Endothelial cell (in vitro differentiated cells): ENCODE measurements around the gene ATF5. TPM values are rescaled to one million over a fixed set of nuclear protein-coding genes. Genes with fewer than 3 reads are reported as not detected.

Source experiments
- DNase-seq: peaks from one replicate; pipeline ENCODE4 v3.0.0; 2021; ENCODE audit warnings: low spot score
- H3K27ac Mint-ChIP-seq: one replicate; pipeline ENCODE4 v1.8.0; 2021; ENCODE audit warnings: mixed read lengths, inconsistent platforms; ENCODE audit not compliant: unreplicated experiment
- H3K27me3 Mint-ChIP-seq: one replicate; pipeline ENCODE4 v1.8.0; 2021; ENCODE audit warnings: mild to moderate bottlenecking, moderate library complexity, mixed read lengths, inconsistent platforms; ENCODE audit not compliant: unreplicated experiment
- H3K36me3 Mint-ChIP-seq: one replicate; pipeline ENCODE4 v1.8.0; 2021; ENCODE audit warnings: mild to moderate bottlenecking, low read depth, mixed read lengths, inconsistent platforms; ENCODE audit not compliant: unreplicated experiment
- H3K4me1 Mint-ChIP-seq: one replicate; pipeline ENCODE4 v1.8.0; 2021; ENCODE audit warnings: mild to moderate bottlenecking, mixed read lengths, inconsistent platforms; ENCODE audit not compliant: unreplicated experiment
- H3K4me3 Mint-ChIP-seq: one replicate; pipeline ENCODE4 v1.8.0; 2021; ENCODE audit warnings: mild to moderate bottlenecking, mixed read lengths, inconsistent platforms; ENCODE audit not compliant: unreplicated experiment
- H3K9me3 Mint-ChIP-seq: one replicate; pipeline ENCODE4 v1.8.0; 2021; ENCODE audit warnings: mixed read lengths, inconsistent platforms; ENCODE audit not compliant: unreplicated experiment
- CTCF ChIP-seq: fragments of 200-600 bp; sonication (generic); IDR thresholded peaks from one replicate; pipeline ENCODE4 v1.5.0; 2021; ENCODE audit warnings: antibody characterized with exemption; ENCODE audit not compliant: unreplicated experiment
- total RNA-seq: library from RNA; stranded (reverse); fragmentation: NEBNext Ultra II Directional; extraction: Animal tissue kit (Norgen Biotek cat#: 25700); gene quantifications from one replicate; pipeline ENCODE4 v1.2.1, GENCODE V29; 2021; ENCODE audit not compliant: unreplicated experiment

ATF5 gene
- total RNA-seq, 1 donor from 2014 or later = 15.8 TPM

GRCh38 chr19:49887037-49887664, 41.9 kb upstream of the ATF5 start:
- Mint-ChIP-seq H3K27ac (no peak overlapping the region), H3K4me1 (no peaks in the 10 kb centered on the region), H3K9me3 (no peaks in the 10 kb centered on the region), H3K36me3 (peaks cover 22% of the 10 kb centered on the region), H3K27me3 (peaks cover 15% of the 10 kb centered on the region), H3K4me3 (no peak overlapping the region)
- no peak for DNase-seq
- TF ChIP-seq CTCF = no peak

GRCh38 chr19:49887665-49888509, 41.1 kb upstream of the ATF5 start:
- TF ChIP-seq CTCF = no peak
- H3K27ac Mint-ChIP-seq = no peak overlapping the region
- no peak overlapping the region for H3K4me3 Mint-ChIP-seq
- no peaks in the 10 kb centered on the region for H3K9me3 Mint-ChIP-seq
- no peak for DNase-seq
- H3K36me3 Mint-ChIP-seq = peaks cover 25% of the 10 kb centered on the region
- H3K27me3 Mint-ChIP-seq = peaks cover 20% of the 10 kb centered on the region
- H3K4me1 Mint-ChIP-seq = no peaks in the 10 kb centered on the region

- Mint-ChIP-seq H3K27ac (no peak overlapping the region), H3K9me3 (no peaks in the 10 kb centered on the region), H3K27me3 (peaks cover 23% of the 10 kb centered on the region), H3K4me1 (no peaks in the 10 kb centered on the region), H3K4me3 (no peak overlapping the region), H3K36me3 (peaks cover 22% of the 10 kb centered on the region)
- no peak for TF ChIP-seq CTCF
- no peak for DNase-seq
These were observed 40.5 kb upstream of the ATF5 start for GRCh38 chr19:49888510-49888824.

- Mint-ChIP-seq H3K27ac (no peak overlapping the region), H3K9me3 (no peaks in the 10 kb centered on the region), H3K4me1 (no peaks in the 10 kb centered on the region), H3K4me3 (no peak overlapping the region), H3K36me3 (peaks cover 20% of the 10 kb centered on the region), H3K27me3 (peaks cover 23% of the 10 kb centered on the region)
- no peak for TF ChIP-seq CTCF
- DNase-seq = no peak
These were observed 39.8 kb upstream of the ATF5 start for GRCh38 chr19:49889038-49889686.
